Occipital lobe (tissue), 2 donors: ENCODE results near the gene DPY19L2. TPM values are rescaled to one million over a fixed set of nuclear protein-coding genes. Genes with fewer than 3 reads are reported as not detected.
"Not testable (repeated sequence)": the region's sequence is repeated elsewhere in the genome, so short reads cannot be mapped to it uniquely, and the experiment has no call there.

Source experiments
- DNase-seq: peaks from one replicate; lab custom pipeline; 2025; lab: John Stamatoyannopoulos, UW
- total RNA-seq: library from RNA; depleted of rRNA; stranded (reverse); fragments of >200 nt; gene quantifications from one replicate; pipeline ENCODE4 v1.2.3, GENCODE V29; 2014

The DPY19L2 gene
- total RNA-seq, 1 donor from 2014 or later, result 38.4 TPM

DNA sequence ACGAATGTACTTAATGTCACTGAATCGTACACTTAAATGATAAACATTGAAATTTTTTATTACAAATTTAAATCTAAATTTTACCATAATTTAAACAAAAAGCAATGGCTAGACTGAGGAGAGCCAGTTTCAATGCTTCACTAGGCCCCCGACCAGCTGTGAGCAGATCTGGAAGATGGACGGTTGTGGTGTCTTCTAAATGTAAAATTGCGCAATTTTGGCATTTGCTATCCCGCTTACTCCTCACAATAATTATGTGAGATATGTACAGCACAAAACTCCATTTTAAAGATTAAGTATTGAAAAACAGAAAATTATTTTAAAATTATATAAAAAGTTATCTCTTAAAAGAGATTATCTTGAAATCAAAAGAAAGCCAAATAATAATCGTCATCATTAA, 5.3 kb downstream of the DPY19L2 start:
- not testable (repeated sequence) for DNase-seq

DNA sequence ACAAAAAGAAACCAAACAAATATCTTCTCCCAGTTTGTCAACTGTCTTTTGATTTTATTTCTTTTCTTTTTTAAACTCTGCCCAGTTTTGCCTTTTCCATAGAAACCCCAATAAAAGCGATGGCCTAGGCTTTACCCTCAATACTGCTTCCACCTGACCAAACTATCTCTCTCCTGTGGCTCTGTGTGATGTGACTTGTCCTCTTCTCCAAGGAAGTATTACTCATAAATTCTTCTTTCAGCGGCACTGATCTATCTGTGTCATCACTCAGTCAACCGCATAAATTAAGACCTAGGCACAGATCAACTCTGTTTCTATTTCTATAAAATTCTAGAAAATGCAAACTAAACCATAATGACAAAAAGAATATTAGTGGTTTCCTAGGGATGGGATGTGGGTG, 9.8 kb downstream of the DPY19L2 start:
- DNase-seq, result not testable (repeated sequence)

DNA sequence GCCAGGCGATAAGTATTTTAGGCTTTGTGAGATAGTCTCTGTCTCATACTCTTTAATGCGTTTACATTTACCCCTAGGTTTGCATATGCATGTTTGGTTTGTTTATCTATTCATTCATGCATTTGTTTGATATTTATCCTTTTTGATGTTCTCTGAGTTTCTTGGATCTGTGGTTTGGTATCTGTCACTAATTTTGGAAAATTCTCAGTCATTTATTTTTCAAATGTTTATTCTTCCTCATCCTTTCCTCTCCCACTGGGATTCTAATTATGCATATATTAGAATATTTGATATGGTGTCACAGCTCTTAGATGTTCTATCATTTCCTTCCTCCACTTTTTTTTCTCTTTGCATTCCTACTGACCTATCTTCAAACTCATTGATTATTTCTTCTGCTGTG, 11.9 kb downstream of the DPY19L2 start:
- DNase-seq, result not testable (repeated sequence)

DNA sequence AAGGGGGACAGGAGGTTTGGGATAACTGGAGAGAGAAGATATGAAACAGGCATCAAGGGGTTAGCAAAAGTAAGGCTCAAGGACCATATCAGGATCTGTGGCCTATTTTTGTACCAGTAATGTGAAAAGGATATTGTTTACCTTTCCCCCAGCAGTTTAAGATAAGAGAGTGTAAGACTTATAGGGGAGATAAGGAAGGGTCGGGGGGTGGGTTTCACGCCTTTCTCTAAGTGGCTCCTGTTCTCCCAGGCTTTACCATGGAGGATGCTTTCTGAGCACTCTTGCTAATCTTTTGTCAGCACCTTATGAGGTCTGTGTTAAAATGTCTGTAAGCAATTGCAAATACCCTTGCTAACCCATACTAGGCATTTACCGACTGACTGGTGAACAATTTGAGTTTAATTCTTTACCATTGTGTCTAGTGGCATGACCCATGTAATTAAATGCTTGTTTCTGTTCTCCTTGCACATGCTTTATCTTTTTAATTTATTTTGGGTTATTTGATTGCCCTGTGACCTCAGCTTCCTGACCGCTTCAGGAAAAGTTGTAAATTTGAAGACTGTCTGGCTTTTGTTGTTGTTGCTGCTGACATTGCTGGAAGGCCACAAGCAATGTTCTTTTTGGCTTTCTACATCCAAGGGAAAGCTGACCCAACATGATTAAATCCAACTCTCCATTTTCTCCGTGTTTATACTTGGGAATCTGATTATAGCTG, 12.6 kb downstream of the DPY19L2 start:
- DNase-seq, result not testable (repeated sequence)

DNA sequence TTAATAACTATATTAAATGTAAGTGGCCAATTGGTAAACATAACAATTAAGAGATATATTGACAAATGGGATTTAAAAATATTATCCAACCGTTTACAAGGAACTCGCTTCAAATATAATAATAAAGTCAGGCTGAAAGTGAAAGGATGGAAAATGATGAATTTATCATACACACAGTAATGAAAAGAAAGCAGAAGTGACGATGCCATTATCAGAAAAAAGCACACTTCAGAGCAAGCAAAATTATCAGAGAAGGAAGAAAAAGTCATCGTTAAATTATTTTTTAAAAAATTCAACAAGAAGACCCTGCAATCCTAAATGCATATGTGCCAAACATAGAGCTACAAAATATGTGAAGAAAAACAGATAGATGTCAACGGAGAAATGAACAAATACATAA, 13.8 kb downstream of the DPY19L2 start:
- DNase-seq, result not testable (repeated sequence)

DNA sequence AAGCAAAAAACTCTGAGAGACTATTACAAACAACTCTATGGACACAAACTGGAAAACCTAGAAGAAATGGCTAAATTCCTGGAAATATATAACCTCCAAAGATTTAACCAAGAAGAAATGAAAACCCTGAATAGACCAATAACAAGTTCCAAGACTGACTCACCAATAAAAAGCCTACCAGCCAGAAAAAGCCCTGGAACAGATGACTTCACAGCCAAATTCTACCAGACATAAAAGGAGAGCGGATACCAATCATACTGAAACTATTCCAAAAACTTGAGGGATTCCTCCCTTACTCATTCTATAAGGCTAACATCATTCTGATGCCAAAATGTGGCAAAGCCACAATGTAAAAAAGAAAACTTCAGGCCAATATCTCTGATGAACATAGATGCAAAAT, 18.8 kb downstream of the DPY19L2 start:
- DNase-seq, result not testable (repeated sequence)

DNA sequence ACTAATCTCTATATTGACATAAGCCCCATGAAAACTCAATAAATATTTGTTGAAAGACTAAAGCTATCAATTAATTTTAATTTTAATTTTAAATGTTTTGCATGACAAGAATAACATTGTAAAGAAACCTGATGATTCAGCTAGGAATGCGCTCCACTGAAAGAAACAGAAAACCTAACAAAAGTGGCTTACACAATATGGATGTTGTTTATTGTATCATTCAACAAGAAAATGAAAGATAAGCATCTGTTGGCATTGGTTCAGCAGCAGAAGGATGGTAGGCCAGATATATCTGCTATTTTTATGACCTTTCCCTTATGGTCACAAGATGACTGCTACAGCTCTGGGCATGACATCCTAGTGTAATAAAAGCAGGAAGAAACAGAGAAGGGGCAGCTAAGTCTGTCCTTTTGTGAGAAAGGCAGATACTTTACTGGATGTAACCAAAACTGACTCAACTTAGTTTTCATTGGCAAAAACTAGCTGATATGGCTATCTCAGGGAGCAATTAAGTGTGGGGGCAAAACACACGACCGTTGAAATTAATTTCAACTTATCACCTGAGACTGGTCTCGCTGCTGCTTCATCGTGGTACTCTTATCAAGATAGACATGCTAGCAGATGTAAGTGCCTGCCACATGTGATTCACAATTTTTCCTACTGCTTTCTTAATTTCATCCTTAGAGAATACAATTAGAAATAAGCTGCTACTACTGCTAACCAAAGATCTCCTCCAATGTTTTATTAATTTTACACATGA, 24.7 kb downstream of the DPY19L2 start:
- not testable (repeated sequence) for DNase-seq

DNA sequence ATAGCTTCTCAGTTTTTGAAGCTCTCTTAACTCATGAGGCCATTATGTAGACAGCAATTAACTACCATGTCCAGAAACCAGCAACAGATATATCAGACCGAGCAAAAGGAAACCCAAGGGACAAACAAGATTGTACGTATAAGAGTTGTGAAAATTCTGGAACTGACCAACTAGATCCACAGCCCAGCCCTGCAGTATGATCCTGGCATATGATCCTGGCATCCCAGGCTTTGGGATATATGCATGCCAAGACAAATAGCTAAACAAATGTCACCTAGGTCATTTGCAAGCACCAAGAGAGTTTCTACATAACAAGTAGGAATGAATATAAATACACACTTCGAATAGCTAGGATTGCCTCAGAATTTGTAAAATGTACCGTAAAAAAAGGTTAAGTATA, 44.0 kb downstream of the DPY19L2 start:
- DNase-seq, result not testable (repeated sequence)

DNA sequence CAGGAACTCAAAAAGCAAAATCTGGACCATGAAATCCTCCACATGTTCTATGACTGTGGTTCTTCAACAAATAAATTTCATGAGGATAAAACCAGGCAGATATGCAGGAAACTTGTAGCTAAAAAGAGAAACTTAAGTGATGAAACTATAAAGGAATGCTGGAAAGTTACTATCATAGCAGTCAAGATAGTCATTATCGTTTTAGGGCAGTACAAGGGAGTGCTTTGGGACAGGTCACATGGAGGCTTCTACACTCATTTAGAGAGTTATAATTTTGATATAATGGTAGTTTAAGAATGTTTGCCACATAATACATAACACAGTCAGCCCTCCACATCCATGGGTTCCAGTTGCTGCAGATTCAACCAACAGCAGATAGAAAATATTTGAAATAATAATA, 52.7 kb downstream of the DPY19L2 start:
- DNase-seq, result not testable (repeated sequence)

DNA sequence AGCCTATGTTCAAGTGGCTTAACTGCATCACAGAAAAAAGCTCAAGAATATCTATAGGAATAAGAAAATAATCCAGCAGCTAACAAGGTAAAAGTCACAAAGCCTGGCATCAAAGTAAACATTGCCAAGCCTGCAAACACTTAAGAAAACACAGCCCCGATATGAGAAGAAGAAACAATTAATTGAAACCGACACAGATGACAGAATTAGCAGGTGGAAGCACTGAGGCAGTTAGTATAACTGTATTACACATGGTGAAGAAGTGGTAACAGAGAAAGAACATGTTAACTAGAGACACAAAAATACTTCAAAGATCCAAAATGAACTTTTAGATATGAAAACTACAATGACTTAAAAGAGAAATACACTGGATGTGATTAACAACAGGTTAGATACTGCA, 57.0 kb downstream of the DPY19L2 start:
- not testable (repeated sequence) for DNase-seq

DNA sequence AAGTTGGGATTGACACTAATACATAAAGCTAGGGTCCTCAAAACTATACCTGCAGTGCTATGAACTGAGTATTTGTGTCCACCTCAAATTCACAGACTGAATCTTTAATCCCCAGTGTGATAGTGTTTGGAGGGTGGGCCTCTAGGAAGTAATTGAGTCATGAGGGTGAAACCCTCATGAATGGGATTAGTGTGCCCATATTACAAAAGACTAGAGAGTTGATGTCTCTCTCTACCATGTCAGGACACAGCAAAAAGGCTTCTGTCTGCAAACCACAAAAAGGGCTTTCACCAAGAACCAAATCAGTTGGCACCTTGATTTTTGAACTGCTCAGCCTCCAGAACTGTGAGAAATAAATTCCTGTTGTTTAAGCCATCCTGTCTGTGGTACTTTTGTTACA, 59.0 kb downstream of the DPY19L2 start:
- DNase-seq, result not testable (repeated sequence)

DNA sequence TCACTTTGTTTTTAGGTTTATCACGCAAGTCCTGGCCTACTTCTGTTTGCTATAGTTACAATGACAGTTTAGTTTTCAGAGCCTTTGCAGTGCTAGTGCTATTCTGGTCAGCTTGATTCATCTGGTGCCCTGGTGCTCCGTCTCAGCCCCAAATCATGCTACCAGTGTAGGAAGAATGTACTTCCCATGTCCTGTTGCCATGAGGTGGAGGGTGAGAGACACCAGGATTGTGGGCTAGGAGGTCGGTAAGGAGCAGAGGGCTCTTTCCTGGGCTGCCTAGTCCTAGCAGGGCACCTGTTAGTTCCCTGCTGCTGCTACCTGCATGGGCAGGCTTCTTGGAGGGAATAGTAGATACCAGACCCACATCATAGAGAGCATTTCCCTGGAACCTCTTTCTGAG, 63.3 kb downstream of the DPY19L2 start:
- not testable (repeated sequence) for DNase-seq

DNA sequence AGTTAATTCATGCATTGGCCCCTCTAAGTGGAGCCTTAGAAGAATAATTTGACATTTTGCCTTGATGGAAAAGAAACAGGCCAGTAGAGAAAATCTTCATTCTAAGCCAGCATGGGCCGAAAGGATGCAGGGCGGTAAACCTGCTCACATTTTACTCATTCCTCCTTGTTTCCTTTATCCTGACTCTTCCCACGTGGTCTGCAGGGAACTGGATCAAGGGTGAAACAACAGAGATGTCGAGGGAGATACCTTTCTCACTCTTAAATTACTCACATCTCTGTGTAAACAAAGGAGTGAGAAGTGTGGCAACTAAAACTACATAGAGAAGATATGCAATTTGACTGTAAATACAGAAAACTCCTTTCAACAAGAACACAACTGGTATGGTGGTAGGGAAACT, 73.5 kb downstream of the DPY19L2 start:
- DNase-seq, result not testable (repeated sequence)

DNA sequence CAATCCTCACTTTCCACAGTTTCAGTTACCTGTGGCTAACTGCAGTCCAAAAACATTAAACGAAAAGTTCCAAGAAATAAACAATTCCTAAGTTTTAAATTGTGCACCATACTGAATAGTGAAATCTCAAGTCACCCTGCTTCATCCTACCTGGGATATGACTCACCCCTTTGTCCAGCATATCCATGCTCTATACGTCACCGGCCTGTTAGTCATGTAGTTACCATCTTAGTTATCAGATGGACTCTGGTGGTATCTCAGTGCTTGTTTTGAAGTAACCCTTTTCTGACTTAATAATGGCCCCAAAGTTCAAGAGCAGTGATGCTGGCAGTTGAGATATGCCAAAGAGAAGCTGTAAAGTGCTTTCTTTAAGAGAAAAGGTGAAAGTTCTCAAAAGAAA, 83.9 kb downstream of the DPY19L2 start:
- DNase-seq, result not testable (repeated sequence)

DNA sequence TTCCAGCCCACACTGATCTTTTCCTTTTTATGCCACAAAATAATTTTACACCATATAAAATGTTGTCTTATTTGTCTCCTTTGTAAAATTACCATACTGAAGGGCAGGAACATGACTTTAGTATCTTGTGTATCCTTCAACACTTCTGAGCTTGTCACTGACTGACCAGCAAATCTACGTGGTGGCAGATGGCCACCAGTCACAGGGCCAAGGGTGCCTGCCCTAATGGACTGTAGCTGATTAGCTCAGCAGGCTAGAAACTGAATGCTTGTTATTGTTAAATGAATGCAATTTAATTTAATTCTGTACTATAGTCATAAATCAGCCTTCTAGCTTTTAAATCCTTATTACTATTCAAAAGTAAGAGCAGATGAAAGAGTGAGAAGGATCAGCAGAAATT, 85.0 kb downstream of the DPY19L2 start:
- not testable (repeated sequence) for DNase-seq

DNA sequence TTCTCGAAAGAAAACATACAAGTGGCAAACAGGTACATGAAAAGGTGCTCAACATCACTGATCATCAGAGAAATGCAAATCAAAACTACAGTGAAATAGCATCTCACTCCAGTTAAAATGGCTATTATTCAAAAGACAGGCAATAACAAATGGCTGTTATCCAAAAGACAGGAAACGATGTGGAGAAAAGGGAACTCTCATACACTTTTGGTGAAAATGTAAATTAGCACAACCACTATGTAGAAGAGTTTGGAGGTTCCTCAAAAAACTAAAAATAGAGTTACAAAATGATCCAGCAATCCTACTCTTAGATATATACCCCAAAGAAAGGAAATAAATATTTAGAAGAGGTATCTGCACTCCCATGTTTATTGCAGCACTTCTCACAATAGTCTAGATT, 90.7 kb downstream of the DPY19L2 start:
- not testable (repeated sequence) for DNase-seq

DNA sequence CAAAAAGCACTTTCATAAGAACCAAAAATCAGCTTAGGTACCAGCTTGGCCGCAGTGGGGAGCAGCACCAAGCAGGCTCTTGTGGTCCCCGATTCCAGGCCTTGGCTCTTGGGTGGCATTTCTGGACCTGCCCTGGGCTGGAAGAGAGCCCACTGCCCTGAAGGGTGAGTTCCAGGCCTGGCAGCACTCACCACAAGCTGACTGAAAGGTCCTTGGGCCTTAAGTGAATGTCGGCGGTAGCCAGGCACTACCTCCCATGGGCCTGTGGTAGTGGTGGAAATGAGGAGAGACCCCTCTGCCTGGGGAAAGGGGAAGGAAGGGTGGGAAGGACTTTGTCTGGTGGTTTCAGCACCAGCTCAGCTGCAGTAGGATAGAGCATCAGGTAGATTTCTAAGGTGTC, 96.3 kb downstream of the DPY19L2 start:
- DNase-seq, result not testable (repeated sequence)

DNA sequence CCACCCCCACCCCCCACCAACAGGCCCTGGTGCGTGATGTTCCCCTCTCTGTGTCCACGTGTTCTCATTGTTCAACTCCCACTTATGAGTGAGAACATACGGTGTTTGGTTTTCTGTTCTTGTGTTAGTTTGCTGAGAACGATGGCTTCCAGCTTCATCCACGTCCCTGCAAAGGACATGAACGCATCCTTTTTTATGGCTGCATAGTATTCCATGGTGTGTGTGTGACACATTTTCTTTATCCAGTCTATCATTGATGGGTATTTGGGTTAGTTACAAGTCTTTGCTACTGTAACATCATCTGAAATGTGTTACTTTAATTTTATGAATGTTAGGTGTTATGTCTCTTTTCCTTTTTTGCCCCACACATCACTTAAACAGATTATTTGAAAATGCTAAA, 109.8 kb downstream of the DPY19L2 start:
- DNase-seq, result not testable (repeated sequence)

DNA sequence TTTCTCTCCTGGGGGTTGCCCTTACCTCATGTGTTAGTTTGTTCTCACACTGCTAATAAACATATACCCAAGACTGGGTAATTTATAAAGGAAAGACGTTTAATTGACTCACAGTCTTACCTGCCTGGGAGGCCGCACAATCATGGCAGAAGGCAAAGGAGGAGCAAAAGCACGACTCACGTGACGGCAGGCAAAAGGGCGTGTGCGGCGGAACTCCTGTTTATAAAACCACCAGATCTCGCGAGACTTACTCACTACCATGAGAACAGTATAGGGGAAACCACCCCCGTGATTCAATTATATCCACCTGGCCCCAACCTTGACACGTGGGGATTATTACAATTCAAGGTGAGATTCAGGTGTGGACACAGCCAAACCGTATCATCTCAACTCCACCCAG, 116.9 kb downstream of the DPY19L2 start:
- not testable (repeated sequence) for DNase-seq

DNA sequence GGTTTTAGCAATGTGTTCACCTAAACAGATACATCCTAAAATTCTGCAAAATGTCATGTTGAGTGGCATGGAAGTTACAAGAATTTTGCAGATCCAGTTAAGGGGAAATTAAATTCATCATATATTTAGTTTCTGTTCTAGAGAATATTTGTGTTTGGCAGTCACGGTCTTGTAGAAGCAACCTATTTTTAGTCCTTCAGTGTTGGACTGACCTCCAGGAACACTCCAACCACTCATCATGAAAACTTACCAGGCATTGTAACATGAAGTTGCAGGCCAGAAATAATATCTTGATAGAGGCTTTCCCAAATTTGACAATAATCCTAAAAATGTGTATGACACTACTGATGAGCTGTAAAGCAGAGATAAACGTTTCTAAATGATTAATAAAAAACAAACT, 119.3 kb downstream of the DPY19L2 start:
- DNase-seq, result not testable (repeated sequence)

DNA sequence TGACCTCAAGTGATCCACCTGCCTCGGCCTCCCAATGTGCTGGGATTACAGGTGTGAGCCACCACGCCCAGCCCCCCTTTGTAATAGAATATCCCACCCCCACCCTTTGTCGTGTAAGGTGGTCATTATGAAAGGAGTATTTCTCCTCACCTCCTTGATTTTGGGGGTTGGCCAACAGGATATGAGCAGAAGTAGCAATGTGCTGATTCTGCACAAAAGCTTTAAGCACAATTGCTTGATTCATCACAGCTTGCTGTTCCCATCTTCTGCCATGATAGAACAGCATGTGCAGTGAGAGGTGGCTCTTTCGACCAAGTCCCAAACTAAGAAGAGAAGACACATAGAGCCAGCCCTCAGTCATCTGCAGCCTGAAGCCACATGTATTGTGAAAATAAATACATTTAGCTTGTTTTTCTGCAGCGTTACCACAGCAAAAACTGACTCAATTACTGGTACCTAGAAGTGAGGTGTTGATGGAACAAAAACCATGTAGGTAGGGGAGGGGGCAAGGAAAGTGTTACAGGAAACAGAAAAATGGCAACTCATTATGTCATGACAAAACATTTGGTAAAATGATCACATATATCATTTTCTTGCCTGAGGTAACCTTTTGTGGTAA, 122.9 kb downstream of the DPY19L2 start:
- not testable (repeated sequence) for DNase-seq

DNA sequence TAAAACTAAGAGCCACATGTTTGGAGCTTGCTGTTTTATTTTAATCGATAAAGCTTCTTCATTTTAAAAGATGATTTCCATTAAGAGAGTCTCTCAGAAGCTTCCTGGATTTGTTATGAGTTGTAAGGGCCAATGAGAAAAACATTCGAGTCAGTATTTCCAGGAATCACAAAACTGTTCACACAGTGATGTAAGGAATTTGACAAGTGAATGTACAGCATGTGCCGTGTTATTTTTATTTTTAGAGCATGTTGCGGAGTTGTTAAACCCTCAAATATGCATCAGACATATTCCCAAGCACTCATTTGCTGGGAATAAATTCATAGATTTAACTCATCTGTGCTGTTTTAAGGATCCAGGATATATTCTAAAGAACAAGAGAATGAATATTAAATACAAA, 129.6 kb downstream of the DPY19L2 start:
- not testable (repeated sequence) for DNase-seq
